Right kidney (tissue), 9 donors: ENCODE data around the gene ALOX15B.

Experiments
- DNase-seq: peaks from one replicate; pipeline ENCODE4 v3.0.0-alpha.2; 2016
- long read RNA-seq, 8 donors: transcript quantifications; one replicate each; lab custom pipeline, GENCODE V29; 2026

Gene ALOX15B
- long read RNA-seq, donor 1, result 0 reads
- long read RNA-seq, donor 2, partial matches to known transcripts, result 0 of 1 reads
- long read RNA-seq, donor 2, other reads (novel, unspliced or antisense), result 0 of 1 reads
- long read RNA-seq, donor 3, result 0 reads
- long read RNA-seq, donor 4, result 0 reads
- long read RNA-seq, donor 5, result 0 reads
- long read RNA-seq, donor 6, partial matches to known transcripts, result 0 of 1 reads
- long read RNA-seq, donor 6, other reads (novel, unspliced or antisense), result 0 of 1 reads
- long read RNA-seq, donor 7, result 0 reads
- long read RNA-seq, donor 8, result 0 reads

- peak; percentile 49 for DNase-seq
Observed at GRCh38 chr17:8038954-8039610, at the start of gene ALOX15B. ALOX15B (plus strand) TSS chr17:8039059; CDS start chr17:8039156, 97 bp downstream.

GRCh38 chr17:7989781-7990655, 48.8 kb upstream of the ALOX15B start:
- peak; percentile 92 for DNase-seq

- no peak for DNase-seq
Observed at GRCh38 chr17:7992516-7992915, 46.3 kb upstream of the ALOX15B start.

DNA sequence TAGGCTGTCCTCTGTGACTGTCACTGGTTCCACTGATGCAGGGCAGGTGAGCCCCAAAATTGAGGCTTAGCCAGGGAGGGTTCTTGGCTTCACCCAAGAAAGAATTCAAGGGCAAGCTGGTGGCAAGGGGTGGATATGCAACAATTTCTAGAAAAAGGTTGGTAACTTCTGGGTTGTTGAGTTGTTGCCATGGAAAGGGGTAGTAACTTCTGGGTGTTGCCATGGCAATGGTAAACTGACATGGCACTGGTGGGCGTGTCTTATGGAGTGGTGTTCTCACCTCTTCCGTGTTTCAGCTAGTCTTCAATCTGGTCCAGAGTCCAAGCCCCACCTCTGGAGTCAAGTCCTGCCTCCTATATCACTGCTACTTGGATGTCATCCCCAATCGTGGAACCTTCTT, 45.9 kb upstream of the ALOX15B start:
- DNase-seq, result no peak

- no peak for DNase-seq
Observed at GRCh38 chr17:7993972-7994589, 44.8 kb upstream of the ALOX15B start.

- no peak for DNase-seq
Observed at GRCh38 chr17:7995724-7996123, 43.1 kb upstream of the ALOX15B start.

DNA sequence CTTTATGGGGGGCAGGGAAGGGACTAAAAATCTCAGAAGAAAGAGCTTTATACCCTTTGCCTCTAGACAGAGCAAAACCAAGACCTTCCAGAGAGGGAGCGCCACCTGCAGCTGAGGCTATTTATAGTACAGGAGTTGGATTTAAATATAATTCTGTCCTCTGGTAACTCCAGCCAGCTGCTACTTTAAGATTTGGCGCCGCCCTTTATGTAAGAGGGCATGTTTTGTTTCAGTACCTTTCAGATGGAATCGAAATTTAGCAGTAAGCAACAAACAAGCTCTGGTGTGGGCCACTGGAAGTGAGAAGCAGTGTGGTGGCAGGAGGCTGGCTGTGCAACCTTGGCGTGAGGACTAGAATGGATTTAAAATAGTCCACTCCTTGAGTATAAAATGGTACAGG, 41.7 kb upstream of the ALOX15B start:
- no peak for DNase-seq

DNA sequence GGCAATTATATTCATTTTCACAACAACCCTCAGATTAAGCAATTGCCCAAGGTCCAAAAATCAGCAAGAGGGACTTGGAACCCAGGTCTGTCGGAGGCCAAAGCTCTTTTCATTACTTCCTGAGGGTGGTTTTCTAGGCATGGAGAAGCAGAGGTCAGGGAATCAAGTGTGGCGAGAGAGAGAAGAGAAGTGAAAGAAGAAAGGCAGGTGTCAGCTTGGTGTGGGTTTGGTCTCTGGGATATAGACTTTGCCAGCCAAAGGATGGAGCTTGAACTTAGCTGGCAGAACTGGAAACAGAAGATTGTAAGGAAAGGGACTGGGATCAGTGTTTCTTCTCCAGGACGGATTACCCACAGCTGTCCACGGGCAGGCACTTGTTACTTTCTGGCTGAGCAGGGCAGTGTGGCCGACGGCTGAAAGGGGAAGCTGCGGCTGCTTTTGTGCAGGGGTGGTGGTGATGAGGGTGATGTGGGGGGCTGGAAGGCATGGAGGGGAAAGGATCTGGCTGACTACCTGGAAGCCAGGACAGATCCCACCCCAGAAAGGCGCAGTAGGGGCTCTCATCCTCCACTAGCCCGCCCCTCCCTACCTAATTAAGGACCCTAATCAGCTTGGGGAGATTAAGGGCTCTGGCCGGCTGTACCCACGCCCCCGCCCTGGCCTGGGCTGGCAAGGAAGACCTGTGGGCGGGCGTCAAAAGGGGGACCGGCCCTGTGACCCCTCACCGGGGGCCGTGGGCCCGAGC, 36.7 kb upstream of the ALOX15B start, which contains the start of gene GUCY2D:
Gene GUCY2D, plus strand, starts transcription at position 640 of the 745 bp plus-strand sequence. CDS start 433 bp downstream, outside the sequence.
- peak; percentile 31 for DNase-seq

- DNase-seq, result peak; percentile 60
Observed at GRCh38 chr17:8002721-8003593, 35.9 kb upstream of the ALOX15B start.

GRCh38 chr17:8003594-8004181, 35.2 kb upstream of the ALOX15B start:
- DNase-seq, result peak; percentile 33

DNA sequence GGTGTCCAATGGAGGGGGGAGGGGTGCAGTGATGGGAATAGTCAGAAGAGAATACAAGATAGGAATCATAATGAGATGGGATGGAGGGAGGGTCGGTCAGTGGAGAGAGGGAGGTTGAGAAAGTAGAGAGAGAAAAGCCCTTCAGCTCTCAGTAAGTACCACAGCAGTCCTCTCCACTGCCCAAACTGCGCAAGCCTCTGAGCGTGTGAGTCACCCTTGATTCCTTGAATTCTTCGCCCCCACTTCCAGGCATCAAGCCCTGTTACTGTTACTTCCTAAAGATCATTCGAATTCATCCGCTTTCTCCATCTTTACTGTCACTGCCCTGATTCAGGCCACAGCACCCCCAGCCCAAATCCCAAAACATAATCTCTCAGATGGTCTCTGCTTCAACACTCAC, 34.0 kb upstream of the ALOX15B start:
- no peak for DNase-seq

GRCh38 chr17:8005357-8005756, 33.5 kb upstream of the ALOX15B start:
- no peak for DNase-seq

DNA sequence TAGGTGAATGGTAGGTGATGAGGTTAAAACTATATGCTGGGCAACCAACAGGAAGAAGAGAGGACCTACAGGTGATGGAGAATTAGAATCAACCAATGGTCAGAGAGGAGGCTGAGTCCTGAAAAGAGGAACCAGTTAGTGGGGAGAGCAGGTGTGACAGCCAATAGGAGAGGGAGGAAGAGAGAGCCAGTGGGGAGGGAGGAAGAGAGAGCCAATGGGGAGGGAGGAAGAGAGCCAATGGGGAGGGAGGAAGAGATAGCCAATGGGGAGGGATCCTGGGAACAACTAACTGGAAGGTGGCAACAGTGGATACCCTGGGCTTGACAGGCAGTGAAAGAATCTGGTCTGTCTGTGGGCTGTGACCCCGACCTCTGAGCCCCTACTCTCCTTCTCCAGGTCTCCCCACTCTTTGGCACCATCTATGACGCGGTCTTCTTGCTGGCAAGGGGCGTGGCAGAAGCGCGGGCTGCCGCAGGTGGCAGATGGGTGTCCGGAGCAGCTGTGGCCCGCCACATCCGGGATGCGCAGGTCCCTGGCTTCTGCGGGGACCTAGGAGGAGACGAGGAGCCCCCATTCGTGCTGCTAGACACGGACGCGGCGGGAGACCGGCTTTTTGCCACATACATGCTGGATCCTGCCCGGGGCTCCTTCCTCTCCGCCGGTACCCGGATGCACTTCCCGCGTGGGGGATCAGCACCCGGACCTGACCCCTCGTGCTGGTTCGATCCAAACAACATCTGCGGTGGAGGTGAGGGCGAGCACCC, 32.7 kb upstream of the ALOX15B start:
- no peak for DNase-seq

GRCh38 chr17:8006836-8007680, 31.8 kb upstream of the ALOX15B start:
- DNase-seq, result no peak

- DNase-seq, result no peak
Observed at GRCh38 chr17:8007836-8008235, 31.0 kb upstream of the ALOX15B start.

GRCh38 chr17:8012045-8012580, 26.7 kb upstream of the ALOX15B start:
- DNase-seq, result no peak

DNA sequence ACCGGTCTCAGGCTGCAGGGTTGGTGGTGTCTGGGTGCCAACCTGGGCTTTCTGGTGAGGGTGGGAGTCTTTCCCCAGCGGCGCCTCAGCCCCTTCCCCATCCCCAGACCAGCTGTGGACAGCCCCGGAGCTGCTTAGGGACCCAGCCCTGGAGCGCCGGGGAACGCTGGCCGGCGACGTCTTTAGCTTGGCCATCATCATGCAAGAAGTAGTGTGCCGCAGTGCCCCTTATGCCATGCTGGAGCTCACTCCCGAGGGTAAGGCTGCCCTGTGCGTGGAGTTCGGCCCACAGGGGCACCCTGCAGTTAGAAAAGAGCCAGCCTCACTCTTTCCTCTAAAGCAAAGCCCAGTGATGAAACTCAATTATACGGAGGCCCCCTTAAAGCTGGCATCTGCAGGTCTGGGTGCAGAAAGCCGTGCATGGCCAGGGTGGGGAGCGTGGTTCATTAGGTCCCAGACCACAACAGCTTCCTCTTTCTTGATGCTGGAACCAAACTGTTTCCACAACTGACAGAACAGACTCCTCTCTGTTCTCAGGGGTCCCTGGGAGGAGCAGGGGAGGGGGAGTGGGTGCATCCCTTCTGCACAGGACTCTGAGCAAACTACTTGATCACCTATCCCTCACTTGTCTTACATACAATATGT, 25.7 kb upstream of the ALOX15B start:
- no peak for DNase-seq
